Measurements from ENCODE around the gene SMIM31. TPM values are rescaled to one million over a fixed set of nuclear protein-coding genes. Genes with fewer than 3 reads are reported as not detected.
A peak's percentile ranks its signal among the peaks of the same experiment; 100 is the strongest.

The SMIM31 gene
- total RNA-seq: not detected

DNA sequence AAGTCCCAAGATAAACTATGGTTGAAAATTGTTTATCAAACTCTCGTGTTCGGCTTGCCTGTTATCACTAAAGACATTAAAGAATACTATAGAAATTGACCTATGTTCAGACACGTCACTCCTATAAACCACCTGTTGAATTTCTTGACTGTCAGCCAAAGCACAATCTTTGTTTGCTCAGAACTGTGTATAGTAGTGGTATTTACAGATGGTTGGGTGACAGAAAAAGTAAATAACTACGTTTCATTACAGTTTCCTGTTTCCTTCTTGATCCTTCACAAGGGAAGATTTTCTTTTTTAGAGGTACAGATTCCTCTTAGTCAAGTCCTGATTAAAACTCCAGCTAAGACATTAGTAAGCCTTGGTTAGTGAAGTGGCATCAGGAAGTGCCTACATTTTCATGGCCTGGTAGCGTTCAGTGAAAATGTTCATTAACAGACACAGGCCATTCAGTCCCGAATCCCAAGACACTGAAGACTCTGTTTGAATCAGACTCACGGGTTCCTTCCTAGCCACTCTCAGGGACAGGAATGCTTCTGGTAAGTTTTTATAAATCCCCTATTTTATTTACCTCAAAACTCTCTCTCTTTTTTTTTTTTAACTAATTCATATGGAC, at the start of gene SMIM31:
SMIM31 (plus strand) TSS at position 259 of the 616 bp plus-strand sequence. CDS start 16,313 bp downstream, outside the sequence.
- Mint-ChIP-seq H3K9me3 (no peaks in the 10 kb centered on the region), H3K27me3 (no peaks in the 10 kb centered on the region), H3K27ac (no peak within 1 kb of the TSS), H3K4me3 (no peak within 1 kb of the TSS), H3K4me1 (no peaks in the 10 kb centered on the region), H3K36me3 (no peaks in the 10 kb centered on the region)
- POLR2A ChIA-PET: no interaction called here
- ATAC-seq (ENCODE audit: low read depth) (no peak), DNase-seq (no peak)

DNA sequence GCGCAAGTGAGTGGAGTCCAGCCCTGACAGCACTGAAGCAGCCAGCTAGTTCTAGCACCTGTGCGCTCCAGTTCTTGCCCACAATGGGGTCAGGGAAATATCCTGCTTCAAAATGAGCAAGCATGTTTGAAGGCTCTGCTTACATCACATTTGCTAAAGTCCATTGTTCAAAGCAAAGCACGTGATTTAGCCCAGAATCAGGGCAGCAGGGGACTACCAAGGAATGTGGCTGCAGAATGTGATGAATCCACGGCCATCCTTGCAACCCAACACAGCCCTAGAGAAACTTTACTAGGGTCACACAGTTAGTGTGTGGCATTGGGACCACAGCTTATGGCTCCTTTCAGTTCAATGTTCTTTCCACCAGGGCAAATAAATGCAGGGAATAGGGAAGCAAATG, 47.3 kb upstream of the SMIM31 start:
- H3K4me1 Mint-ChIP-seq: peaks cover 2% of the 10 kb centered on the region
- DNase-seq: no peak
- POLR2A ChIA-PET: no interaction called here
- peaks cover 9% of the 10 kb centered on the region for H3K27me3 Mint-ChIP-seq
- ATAC-seq (ENCODE audit: low read depth): no peak
- no peak overlapping the region for H3K4me3 Mint-ChIP-seq
- no peaks in the 10 kb centered on the region for H3K9me3 Mint-ChIP-seq
- no peak overlapping the region for H3K27ac Mint-ChIP-seq
- no peaks in the 10 kb centered on the region for H3K36me3 Mint-ChIP-seq

DNA sequence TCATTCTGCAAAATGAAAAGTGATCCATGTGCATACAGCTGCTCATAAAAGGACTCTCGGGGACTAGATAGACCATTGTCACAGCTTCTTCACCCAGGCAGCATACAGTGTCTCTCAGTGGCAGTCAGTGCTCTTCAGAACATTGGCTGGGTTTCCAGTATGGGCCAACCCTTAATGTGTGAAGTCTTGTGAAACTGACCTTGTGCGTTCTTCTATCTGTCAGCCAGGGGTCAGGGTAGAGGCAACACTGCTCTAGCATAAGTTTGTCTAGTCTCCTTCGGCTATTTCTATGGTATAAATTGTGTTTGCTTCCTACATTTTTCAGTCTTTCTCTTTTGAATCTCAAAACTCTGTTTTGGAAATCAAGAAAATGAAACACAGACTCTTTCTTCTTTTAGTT, 37.0 kb upstream of the SMIM31 start:
- POLR2A ChIA-PET: no interaction called here
- H3K27me3 Mint-ChIP-seq: peaks cover 10% of the 10 kb centered on the region
- no peaks in the 10 kb centered on the region for H3K36me3 Mint-ChIP-seq

DNA sequence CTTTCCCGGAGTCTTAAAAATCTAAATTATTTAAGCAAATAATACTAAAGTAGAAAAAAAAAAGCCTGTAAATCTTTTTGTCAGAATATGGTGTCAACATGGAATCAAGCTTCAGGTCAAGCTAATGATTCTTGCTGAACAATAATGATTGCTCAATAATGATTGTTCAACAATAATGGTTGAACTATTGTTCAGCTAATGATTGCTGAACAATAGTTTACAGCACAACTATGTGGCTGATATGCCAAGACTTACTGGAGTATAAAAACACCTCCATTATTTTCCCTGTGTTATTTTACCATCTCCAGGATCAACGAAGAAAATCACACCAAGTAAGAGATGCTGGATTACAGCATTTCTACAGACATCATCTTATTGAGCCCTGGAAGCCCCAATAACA, 35.1 kb upstream of the SMIM31 start:
- DNase-seq: no peak
- no peaks in the 10 kb centered on the region for H3K36me3 Mint-ChIP-seq
- H3K4me1 Mint-ChIP-seq: peaks cover 1% of the 10 kb centered on the region
- H3K27me3 Mint-ChIP-seq: peaks cover 15% of the 10 kb centered on the region
- POLR2A ChIA-PET: no interaction called here
- no peak overlapping the region for H3K4me3 Mint-ChIP-seq
- no peaks in the 10 kb centered on the region for H3K9me3 Mint-ChIP-seq
- no peak for ATAC-seq (ENCODE audit: low read depth)
- no peak overlapping the region for H3K27ac Mint-ChIP-seq

More for the DNA sequence above, 37.0 kb upstream of the SMIM31 start:
- H3K4me3 Mint-ChIP-seq: no peak overlapping the region
- H3K4me1 Mint-ChIP-seq: no peaks in the 10 kb centered on the region
- no peak for ATAC-seq (ENCODE audit: low read depth)
- H3K9me3 Mint-ChIP-seq: no peaks in the 10 kb centered on the region
- no peak overlapping the region for H3K27ac Mint-ChIP-seq
- no peak for DNase-seq

DNA sequence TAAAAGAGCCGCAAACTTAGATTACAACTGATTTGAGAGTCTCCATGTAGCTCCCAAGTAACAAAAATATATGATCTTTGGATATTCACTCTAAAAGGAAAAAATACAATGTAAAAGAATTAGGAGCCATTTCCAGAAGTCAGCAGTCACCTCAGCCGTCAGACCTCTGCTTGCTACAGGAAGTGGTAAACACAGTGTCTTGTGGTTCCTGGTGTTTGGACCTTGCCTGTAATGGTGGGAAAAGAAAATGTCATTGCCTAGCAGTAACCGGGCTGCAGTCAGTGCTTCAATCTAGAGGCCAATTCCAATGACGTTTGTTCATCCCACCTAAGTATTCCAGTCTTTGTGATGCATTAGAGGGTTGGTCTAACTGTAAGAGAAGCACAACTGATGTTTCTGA, 28.9 kb upstream of the SMIM31 start:
- Mint-ChIP-seq H3K27me3 (peaks cover 6% of the 10 kb centered on the region), H3K27ac (no peak overlapping the region), H3K36me3 (no peaks in the 10 kb centered on the region), H3K4me3 (peak overlapping the region; percentile 15), H3K4me1 (peaks cover 11% of the 10 kb centered on the region), H3K9me3 (no peaks in the 10 kb centered on the region)
- no peak for DNase-seq
- peak; percentile 75 for ATAC-seq (ENCODE audit: low read depth)
- POLR2A ChIA-PET: no interaction called here

DNA sequence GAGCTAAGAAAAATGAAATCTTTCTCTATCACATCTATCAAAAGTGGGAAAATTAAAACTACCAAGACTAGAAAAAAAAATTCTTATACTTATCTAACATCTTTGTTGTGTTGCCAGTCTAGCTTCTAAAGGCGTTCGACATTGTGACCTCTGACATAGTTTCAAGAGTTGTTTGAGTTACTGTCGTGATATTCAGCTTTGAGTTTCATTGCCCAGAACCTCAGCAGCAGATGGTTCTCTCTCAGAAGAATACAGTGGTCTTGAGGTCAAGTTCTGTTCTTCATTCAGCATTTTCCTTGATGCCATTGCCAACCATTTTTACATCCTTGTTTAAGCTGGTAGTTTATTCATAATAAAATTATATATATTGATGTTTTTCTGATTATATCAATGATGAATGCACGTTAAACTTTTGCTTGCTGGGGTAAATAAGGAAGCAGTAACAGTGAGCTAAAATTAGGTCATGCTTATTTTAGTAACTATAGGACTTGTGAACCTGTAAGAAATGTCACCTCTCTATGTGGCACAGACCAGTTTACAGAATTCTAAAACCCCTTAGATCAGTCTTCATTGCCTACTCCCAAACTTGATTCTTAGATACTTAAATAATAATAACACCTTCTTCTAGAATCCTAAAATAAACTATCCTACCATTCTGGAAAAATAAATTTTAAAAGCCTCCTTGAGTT, 23.1 kb upstream of the SMIM31 start:
- Mint-ChIP-seq H3K36me3 (no peaks in the 10 kb centered on the region), H3K4me3 (no peak overlapping the region), H3K27me3 (peaks cover 5% of the 10 kb centered on the region), H3K27ac (no peak overlapping the region), H3K4me1 (peaks cover 2% of the 10 kb centered on the region), H3K9me3 (no peaks in the 10 kb centered on the region)
- DNase-seq (no peak), ATAC-seq (ENCODE audit: low read depth) (no peak)
- POLR2A ChIA-PET: no interaction called here

DNA sequence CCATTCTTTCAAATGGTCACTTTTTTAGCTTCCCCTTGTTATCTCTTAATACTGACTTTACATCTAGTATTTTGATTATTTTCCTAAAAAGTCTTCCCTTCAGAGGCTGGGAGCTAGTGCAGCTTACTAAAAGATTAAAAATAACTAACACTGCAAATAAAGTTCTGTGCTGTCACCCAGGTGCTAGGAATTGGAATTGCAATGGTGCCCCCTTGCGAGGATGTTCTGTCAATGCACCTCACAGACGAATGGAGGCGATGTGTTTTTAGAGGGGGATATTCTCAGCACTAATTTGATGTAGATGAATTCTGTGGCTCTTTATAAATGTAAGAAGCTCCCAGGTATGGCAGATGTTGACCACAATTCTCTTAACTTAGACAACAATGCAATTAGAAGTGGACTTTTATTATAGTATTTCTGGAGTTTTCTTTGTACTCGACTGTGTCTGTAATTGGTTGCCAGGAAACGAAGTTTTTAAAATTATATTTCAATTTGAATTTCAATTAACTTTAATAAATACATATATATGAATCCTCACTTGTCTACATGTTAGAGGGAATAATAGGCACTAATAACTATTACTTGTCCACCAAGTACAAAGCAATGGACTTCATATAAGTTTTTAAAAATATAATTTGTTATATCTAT, 22.0 kb upstream of the SMIM31 start:
- H3K9me3 Mint-ChIP-seq: no peaks in the 10 kb centered on the region
- peaks cover 5% of the 10 kb centered on the region for H3K27me3 Mint-ChIP-seq
- DNase-seq (peak; percentile 39), ATAC-seq (ENCODE audit: low read depth) (no peak)
- H3K4me1 Mint-ChIP-seq: peaks cover 2% of the 10 kb centered on the region
- POLR2A ChIA-PET: no interaction called here
- no peak overlapping the region for H3K27ac Mint-ChIP-seq
- no peak overlapping the region for H3K4me3 Mint-ChIP-seq
- H3K36me3 Mint-ChIP-seq: no peaks in the 10 kb centered on the region

DNA sequence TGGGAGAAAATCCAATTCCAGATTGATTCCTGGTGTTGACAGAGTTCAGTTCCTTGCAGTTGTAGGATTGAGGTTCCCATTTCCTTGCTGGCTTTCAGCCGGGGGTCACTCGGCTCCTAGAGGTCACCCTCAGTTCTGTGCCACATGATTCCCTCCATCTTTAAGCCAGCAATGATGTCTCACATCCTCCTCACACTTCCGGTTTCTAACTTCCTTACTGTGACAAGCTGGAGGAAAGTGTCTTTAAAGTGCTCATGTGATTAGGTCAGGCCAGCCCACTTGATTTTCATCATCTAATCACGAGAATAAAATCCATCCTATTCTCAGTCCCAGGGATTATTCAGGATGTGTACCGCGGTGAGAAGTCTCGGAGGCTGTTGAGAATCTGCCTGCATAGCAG, 19.4 kb upstream of the SMIM31 start:
- DNase-seq (no peak), ATAC-seq (ENCODE audit: low read depth) (no peak)
- H3K9me3 Mint-ChIP-seq: no peaks in the 10 kb centered on the region
- POLR2A ChIA-PET: no interaction called here
- no peak overlapping the region for H3K27ac Mint-ChIP-seq
- peaks cover 2% of the 10 kb centered on the region for H3K4me1 Mint-ChIP-seq
- no peak overlapping the region for H3K4me3 Mint-ChIP-seq
- H3K36me3 Mint-ChIP-seq: no peaks in the 10 kb centered on the region
- peaks cover 5% of the 10 kb centered on the region for H3K27me3 Mint-ChIP-seq

DNA sequence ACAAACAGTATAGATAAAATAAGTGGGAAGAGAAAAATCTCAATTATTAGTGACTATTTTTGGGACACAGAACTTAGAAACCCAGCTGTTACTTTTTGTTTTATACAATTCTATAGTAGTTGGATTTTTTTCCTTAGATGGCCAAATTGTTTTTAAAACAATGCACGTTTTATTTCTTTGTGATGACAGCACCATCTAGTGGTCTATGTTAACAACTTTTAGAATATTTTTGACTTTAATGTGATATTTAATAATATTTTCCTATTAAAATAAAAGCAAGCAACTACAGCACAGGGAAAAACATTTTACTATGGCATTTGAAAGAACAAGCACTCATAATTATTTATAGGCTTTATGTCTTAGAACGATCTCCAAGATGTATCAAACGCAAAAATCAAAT, 5.6 kb upstream of the SMIM31 start:
- no peak overlapping the region for H3K4me3 Mint-ChIP-seq
- DNase-seq: no peak
- no peak overlapping the region for H3K27ac Mint-ChIP-seq
- H3K4me1 Mint-ChIP-seq: no peaks in the 10 kb centered on the region
- peaks cover 2% of the 10 kb centered on the region for H3K27me3 Mint-ChIP-seq
- POLR2A ChIA-PET: no interaction called here
- no peaks in the 10 kb centered on the region for H3K36me3 Mint-ChIP-seq
- ATAC-seq (ENCODE audit: low read depth): no peak
- H3K9me3 Mint-ChIP-seq: no peaks in the 10 kb centered on the region

DNA sequence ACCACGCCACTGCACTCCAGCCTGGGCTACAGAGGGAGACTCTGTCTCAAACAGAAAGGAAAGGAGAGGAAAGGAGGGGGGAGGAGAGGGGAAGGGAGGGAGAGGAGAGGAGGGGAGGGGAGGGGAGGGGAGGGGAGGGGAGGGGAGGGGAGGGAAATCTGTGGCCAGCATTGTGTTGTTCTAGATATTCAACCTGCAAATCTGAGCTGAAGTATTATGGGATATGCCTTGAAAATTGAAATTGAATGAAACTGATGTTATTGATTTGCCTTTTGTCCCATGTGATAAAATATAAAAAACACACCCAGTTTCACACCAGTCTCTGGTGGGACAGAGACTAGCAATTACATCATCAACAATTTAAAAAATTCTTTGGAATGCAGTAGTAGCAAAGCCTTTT, 1.5 kb downstream of the SMIM31 start:
- Mint-ChIP-seq H3K4me3 (no peak overlapping the region), H3K4me1 (no peaks in the 10 kb centered on the region)
- POLR2A ChIA-PET: no interaction called here

DNA sequence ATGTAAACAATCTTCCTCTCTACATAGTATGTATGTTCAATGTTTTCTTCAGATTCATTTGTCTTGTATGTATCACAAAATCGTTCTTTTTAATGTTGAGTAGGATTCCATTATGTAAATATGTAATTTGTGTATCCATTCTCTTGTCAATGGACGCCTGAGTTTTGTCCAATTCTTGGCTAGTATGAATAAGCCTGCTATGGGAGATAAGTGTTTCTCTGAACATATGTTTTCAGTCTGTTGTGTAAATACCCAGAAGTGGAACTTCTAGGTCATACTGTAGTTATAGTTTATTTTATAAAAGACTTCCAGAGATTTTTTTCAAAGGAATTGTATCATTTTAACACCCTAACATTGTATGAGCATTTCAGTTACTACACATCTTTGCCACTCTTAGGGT, 2.8 kb downstream of the SMIM31 start:
- no peak for DNase-seq
- no peak overlapping the region for H3K4me3 Mint-ChIP-seq
- H3K4me1 Mint-ChIP-seq: no peaks in the 10 kb centered on the region
- POLR2A ChIA-PET: no interaction called here
- H3K27me3 Mint-ChIP-seq: no peaks in the 10 kb centered on the region
- H3K27ac Mint-ChIP-seq: no peak overlapping the region
- no peaks in the 10 kb centered on the region for H3K36me3 Mint-ChIP-seq
- no peaks in the 10 kb centered on the region for H3K9me3 Mint-ChIP-seq
- ATAC-seq (ENCODE audit: low read depth): no peak

More for the DNA sequence above, 1.5 kb downstream of the SMIM31 start:
- no peak for ATAC-seq (ENCODE audit: low read depth)
- Mint-ChIP-seq H3K9me3 (no peaks in the 10 kb centered on the region), H3K27ac (no peak overlapping the region), H3K27me3 (no peaks in the 10 kb centered on the region), H3K36me3 (no peaks in the 10 kb centered on the region)
- DNase-seq: no peak

DNA sequence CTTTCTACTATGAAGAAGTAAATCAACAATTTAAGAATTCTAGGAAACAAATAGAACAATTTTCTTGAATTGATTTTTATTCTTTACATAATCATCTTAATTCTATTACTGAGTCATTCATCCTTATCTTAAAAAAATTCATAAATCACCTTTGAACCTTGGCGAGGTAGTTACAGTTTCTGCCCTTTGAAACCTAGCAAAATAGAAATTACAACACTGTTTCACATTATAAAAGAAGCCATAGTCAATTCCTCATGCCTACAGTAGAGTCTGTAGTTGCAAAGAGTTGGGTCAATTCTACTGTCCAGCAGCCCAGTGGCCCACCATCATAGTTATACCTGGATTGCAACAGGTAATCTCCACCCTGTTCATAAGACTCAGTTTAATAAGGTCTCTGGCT, 7.3 kb downstream of the SMIM31 start:
- H3K27ac Mint-ChIP-seq: no peak overlapping the region
- ATAC-seq (ENCODE audit: low read depth) (no peak), DNase-seq (no peak)
- POLR2A ChIA-PET: no interaction called here
- no peaks in the 10 kb centered on the region for H3K4me1 Mint-ChIP-seq
- H3K9me3 Mint-ChIP-seq: no peaks in the 10 kb centered on the region
- H3K27me3 Mint-ChIP-seq: peaks cover 3% of the 10 kb centered on the region
- no peak overlapping the region for H3K4me3 Mint-ChIP-seq
- no peaks in the 10 kb centered on the region for H3K36me3 Mint-ChIP-seq

DNA sequence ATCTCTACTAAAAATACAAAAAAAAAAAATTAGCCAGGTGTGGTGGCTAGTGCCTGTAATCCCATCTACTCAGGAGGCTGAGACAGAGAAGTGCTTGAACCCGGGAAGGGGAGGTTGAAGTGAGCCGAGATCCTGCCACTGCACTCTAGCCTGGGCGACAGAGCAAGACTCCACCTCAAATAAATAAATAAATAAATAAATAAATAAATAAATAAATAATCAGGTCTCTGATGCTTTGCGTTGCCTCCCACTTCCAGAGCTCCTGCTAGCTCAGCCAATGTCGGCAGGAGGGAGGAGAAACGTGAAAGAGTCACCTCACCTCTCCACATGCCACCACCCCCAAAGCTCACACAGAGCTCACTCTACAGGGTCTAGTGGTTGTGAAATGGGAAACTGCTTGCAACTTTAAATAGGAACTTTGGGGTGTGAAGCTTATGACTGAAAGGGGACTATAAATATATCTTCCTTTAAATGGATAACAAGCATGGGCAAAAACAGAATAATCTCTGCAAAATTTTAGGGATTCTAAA, 7.9 kb downstream of the SMIM31 start:
- Mint-ChIP-seq H3K36me3 (no peaks in the 10 kb centered on the region), H3K4me1 (no peaks in the 10 kb centered on the region), H3K27ac (no peak overlapping the region), H3K4me3 (no peak overlapping the region), H3K9me3 (no peaks in the 10 kb centered on the region), H3K27me3 (peaks cover 4% of the 10 kb centered on the region)
- POLR2A ChIA-PET: no interaction called here
- DNase-seq (no peak), ATAC-seq (ENCODE audit: low read depth) (no peak)

DNA sequence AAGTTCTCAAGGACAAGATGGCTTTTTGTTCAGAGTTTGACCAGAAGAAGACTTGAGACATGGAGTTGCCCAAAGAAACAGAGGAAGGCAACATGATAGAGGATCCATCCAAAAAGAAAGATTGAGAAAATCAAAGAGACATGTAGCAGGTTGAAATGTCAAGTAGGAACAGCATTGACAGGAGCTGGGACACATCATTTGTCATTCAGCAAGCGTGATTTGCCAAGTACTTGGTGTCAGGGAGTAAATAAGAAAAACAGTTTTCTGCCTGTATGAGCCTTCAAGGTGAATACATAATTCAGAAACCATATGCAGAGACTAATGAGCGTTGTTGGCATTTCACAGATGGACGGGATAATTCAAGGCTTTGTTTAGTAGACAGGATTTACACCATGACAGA, 11.2 kb downstream of the SMIM31 start:
- Mint-ChIP-seq H3K36me3 (no peaks in the 10 kb centered on the region), H3K27ac (no peak overlapping the region), H3K27me3 (peaks cover 17% of the 10 kb centered on the region), H3K4me3 (no peak overlapping the region), H3K9me3 (no peaks in the 10 kb centered on the region), H3K4me1 (no peaks in the 10 kb centered on the region)
- DNase-seq (no peak), ATAC-seq (ENCODE audit: low read depth) (no peak)
- POLR2A ChIA-PET: no interaction called here

Data from activated naive CD8-positive, alpha-beta T cell treated with anti-CD3 and anti-CD28 coated beads, Interleukin-2, amount 10 ng/mL, durations not matched to agents 7 days and 5 days (primary cell).